ENCODE measurements around the gene NMNAT2.
"Not testable (repeated sequence)": the region's sequence is repeated elsewhere in the genome, so short reads cannot be mapped to it uniquely, and the experiment has no call there.

Gene NMNAT2

DNA sequence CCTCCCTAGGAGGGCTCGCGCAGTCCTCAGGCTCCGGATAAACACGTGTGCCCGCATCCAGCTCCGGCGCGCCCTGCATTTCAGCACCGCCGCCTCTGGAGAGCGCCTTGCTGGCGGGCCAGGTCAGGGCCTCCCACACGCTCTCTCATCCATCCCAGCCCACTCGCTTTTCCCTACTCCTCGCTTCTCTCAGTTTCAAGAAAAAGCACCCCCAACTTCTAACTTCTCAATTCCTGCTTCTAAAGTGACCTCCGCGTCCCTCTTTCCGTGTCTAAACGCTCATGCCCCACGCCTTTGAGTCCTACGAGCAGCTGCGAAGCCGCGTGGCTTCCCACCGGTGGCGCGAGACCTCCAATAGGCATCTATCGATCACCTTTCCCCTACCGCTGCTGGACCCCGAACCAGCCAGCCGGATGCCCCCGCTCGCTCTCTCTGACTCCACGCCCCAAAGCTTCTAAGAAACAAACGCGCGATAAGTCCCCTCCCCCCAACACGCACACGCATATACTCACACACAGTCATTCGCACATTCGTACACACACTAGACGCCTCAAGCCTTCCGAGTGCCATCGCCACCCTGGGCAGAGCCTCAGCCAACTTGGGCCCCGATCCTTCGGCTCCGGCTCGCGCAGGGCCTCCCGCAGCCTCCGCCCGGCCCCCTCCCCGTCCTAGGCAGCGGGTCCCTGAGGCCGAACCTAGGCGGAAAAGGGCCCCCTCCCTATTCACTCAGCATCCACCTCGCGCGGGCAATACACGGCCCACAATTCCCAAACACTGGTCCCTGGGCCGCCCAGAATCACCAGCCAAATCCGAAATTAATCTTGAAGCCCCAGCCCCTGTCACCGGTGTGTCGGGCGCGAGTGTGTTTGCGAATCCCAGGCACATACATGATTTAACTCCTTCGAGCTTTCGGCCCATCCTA, 1.1 kb downstream of the NMNAT2 start:
- DNase-seq = peak; percentile 19

- DNase-seq = no peak
Measured at GRCh38 chr1:183414365-183414764, 3.8 kb downstream of the NMNAT2 start.

GRCh38 chr1:183411091-183411490, 7.1 kb downstream of the NMNAT2 start:
- no peak for DNase-seq

DNA sequence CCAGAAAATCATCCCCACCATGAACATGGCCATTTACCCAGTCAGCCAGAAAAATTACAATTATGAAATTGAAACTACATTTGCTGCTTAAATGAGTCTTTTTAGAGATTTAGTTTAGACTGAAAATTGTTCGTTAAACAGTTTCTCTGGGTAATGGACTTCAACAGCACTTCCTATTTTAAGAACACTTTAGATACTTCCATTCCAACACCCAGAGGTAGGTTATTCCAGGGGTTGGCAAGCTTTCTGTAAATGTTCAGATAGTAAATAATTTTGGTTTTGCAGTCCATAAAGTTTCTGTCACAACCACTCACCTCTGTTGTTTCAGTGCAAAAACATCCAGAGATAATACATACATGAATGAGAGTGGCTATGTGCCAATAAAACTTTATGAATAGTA, 10.2 kb downstream of the NMNAT2 start:
- no peak for DNase-seq

DNA sequence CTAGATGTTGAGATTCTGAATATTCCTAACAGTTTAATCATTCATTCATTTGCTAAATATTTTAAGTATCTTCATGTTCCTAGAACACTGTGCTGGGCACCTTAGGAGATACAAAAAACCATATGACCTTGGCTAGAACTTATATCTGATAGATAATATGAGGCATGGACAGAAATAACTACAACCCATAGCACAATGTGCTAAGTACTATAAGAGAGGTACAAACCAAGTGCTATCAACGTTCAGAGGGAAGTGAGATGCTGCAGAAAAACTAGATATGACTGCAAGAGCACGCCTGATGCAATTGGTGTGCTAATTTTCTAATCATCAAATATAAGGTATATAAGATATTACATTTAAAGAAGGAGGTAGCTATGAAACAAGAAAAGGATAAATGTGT, 10.7 kb downstream of the NMNAT2 start:
- no peak for DNase-seq

- no peak for DNase-seq
Measured at GRCh38 chr1:183404476-183404875, 13.7 kb downstream of the NMNAT2 start.

DNA sequence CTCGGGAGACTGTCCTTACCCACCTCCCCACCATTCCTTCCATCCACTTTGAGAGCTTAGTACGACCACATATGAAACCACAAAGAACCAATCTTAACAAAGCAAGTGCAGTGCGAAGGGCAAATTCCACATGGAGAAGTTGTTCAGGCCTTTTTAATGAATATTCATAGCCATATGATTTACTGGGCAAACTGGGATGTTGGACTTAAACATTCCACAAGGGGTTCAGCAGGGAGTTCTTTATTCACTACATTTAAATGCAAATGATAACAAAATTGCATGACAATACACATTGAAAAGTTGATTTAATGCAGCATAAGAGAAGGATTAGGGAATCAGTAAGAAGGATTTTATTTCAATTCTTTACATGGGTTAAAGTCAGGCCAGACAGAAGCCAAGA, 14.7 kb downstream of the NMNAT2 start:
- DNase-seq = no peak

DNA sequence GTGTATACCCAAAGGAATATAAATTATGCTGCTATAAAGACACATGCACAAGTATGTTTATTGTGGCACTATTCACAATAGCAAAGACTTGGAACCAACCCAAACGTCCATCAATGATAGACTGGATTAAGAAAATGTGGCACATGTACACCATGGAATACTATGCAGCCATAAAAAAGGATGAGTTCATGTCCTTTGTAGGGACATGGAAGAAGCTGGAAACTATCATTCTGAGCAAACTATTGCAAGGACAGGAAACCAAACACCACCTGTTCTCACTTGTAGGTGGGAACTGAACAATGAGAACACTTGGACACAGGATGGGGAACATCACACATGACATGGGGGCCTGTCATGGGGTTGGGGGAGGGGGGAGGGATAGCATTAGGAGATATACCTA, 16.6 kb downstream of the NMNAT2 start:
- not testable (repeated sequence) for DNase-seq

DNA sequence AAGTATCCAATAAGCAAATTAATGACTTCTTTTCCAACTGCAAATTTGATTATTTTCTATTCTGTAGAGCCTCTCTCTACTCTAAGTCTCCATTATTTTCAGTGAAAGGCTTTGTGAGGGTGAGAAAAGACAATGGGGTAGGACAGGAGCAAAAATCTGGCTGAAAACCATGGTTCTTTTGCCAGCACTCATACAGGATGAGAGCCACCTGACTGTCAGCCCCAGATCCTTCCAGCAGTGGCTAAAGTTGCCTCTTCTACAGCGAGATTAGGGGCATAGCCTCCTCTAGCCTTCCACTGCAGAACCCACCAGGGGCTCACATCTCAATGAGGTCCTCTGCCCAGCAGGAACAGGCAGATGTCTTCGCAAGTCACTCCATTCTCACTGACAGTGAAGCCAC, 23.7 kb downstream of the NMNAT2 start:
- DNase-seq = no peak

- DNase-seq = no peak
Measured at GRCh38 chr1:183391863-183392262, 26.3 kb downstream of the NMNAT2 start.

GRCh38 chr1:183390561-183390960, 27.6 kb downstream of the NMNAT2 start:
- no peak for DNase-seq

GRCh38 chr1:183388735-183389134, 29.4 kb downstream of the NMNAT2 start:
- DNase-seq = no peak

GRCh38 chr1:183385340-183386144, 32.6 kb downstream of the NMNAT2 start:
- DNase-seq = no peak

GRCh38 chr1:183379951-183380350, 38.2 kb downstream of the NMNAT2 start:
- no peak for DNase-seq

- no peak for DNase-seq
Measured at GRCh38 chr1:183375381-183375780, 42.8 kb downstream of the NMNAT2 start.

DNA sequence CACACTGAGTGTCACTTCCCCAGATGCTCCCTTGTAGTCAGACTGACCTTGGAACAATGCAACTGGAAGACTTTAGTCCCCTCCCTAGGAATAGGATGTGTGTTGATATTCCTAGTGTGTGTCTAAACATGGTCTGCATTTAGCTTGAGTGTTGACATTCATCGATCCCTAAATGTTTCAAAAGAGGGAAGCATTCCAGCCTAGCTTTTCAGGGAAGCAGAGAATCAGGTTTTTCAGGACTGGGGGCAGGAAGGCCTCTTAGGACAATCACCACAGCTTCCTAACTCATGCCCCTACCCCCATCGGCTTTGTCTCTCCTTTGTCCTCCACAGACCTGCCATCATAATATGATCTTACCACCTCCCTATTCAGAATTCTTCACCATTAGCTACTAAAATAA, 43.4 kb downstream of the NMNAT2 start:
- no peak for DNase-seq

DNA sequence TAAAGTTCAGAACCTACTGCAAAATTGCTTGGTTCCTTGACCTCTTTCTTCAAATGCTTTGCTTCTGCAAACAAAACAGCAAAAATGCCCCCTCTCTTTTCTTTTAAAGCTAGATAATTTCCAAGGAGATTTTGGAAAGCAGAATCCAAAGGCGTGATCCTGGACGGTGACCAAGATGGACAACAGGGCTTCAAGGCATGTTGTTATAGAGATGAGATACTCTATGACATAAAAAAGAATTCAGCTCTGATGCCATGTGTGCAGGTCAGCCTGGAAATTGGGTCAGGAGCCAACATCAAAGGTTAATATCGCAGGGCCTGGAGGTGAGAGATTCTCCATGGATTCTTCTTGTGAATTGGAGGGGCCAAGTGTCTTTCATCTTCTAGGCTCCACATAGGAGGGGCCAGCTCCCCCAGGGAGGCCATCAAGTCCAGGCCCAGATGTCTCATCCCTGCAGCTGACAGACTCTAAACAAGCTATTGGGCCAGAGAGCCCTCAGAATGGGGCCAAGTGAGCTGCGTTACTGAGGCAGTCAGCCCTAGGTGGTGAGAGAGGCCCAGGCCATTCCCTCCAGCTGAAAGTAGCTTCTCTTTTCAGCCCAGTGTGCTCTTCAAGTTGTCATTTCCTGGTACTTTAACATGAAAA, 45.5 kb downstream of the NMNAT2 start:
- no peak for DNase-seq

DNA sequence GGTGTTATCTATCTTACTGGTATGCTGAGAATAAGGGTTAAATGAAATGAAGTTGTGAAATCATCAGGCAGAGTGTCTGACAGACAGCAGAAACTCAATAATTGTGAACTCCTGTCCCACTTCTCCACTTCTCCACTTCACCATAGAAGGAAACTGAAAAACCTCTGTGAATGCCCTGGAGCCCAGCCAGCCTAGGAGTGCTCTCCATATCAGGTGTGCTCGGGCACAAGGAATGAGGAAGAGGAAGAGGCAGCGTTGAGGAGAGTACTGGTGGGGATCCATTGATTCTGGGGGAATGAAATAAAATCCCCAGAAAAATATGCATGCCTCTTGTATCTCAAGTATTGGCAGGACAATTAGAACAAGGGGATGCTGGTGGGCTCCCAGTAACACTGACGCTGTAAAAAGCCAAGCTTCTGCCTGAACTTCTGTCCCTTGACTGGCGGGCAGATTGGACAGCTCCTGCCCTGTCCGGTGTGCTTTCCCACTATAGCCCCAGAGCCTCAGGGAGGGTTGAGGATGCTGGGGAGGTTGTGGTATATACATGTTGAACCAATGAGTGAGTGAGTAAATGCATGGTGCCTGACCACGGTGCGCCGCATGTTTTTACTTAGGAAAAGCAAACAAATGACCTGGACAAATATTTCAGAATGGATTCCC, 47.7 kb downstream of the NMNAT2 start:
- DNase-seq = no peak

- DNase-seq = no peak
Measured at GRCh38 chr1:183368213-183369108, 49.7 kb downstream of the NMNAT2 start.

DNA sequence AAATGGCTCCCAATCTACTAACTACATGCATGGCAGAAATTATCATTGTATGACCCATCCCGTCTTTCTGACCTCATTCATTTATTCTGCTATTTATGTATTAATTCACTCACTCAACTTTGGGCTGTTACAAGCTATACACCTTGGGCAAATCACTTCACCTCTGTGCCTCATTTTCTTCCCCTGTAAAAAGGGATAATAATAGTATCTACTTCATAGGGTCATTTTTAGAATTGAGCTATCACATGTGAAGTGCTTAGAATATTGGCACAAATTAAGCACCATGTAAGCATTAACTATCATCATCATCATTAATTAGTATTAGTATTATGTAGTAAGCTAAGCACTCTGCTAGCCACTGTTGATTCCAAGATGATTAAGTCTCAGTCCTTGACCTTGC, 52.1 kb downstream of the NMNAT2 start:
- DNase-seq = no peak

GRCh38 chr1:183365676-183366075, 52.5 kb downstream of the NMNAT2 start:
- DNase-seq = no peak

DNA sequence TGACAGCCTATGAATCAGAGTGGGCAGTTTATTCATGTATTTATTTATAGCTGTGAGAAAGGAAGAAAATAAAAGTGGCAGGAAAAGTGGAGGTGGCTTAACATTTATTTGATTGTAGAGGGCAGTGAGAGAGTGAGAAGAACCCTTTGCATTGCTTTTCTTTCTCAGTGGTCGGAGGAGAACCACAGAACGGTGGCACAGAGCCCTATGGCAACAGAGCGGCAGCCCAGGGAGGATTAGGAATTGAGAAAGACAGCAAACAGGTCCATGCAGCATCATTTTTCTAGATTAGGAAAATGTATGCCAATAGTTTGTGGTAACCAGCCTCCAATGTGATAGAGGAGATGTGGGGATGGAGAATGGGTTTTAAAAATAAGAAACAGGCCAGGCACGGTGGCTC, 53.1 kb downstream of the NMNAT2 start:
- DNase-seq = no peak

All from CD4-positive, alpha-beta T cell treated with Interleukin-15 for 1 hour (primary cell).